IPS-NIHi11 (cell line): ENCODE results near the gene NDUFA11.
"Not testable (repeated sequence)": the region's sequence is repeated elsewhere in the genome, so short reads cannot be mapped to it uniquely, and the experiment has no call there.

Experiments
- DNase-seq: peaks from one replicate; pipeline ENCODE4 v3.0.0; 2012; ENCODE audit warnings: mixed read lengths, low spot score

NDUFA11 gene

GRCh38 chr19:5857203-5858081, 46.1 kb downstream of the NDUFA11 start:
- DNase-seq, result no peak

- DNase-seq, result peak; percentile 7
Observed at GRCh38 chr19:5855151-5855550, 48.4 kb downstream of the NDUFA11 start.

- not testable (repeated sequence) for DNase-seq
Observed at GRCh38 chr19:5854121-5854520, 49.5 kb downstream of the NDUFA11 start.

GRCh38 chr19:5851302-5851701, 52.3 kb downstream of the NDUFA11 start, which contains the start of gene FUT3:
FUT3 (minus strand) TSS chr19:5851449.
- no peak for DNase-seq

- DNase-seq, result peak; percentile 21
Observed at GRCh38 chr19:5850743-5851293, 52.8 kb downstream of the NDUFA11 start.

GRCh38 chr19:5850189-5850588, 53.4 kb downstream of the NDUFA11 start:
- DNase-seq, result no peak

- not testable (repeated sequence) for DNase-seq
Observed at GRCh38 chr19:5848621-5849020, 55.0 kb downstream of the NDUFA11 start.

- DNase-seq, result not testable (repeated sequence)
Observed at GRCh38 chr19:5847846-5848245, 55.7 kb downstream of the NDUFA11 start.
